ENCODE data around the gene ACTN1. TPM values are rescaled to one million over a fixed set of nuclear protein-coding genes. Genes with fewer than 3 reads are reported as not detected.

The ACTN1 gene
- total and polyA plus RNA-seq, 2 of the 8 experiments (the other 6 are each of a cell fraction or from before 2014, with no cell fraction given) = 236 to 262 TPM

GRCh38 chr14:68890173-68890931 is 88.8 kb downstream of the ACTN1 start:
- H3K18ac ChIP-seq (ENCODE audit: extremely low read depth, low read length) = no peak overlapping the region
- H3K4ac ChIP-seq (replicated peaks; ENCODE audit: insufficient read length, low read depth, low read length) = no peak overlapping the region
- no peak overlapping the region for H3K4me2 ChIP-seq (ENCODE audit: insufficient read depth in 1 of 2, low read depth in 2 of 2, low read length in 2 of 2)
- no peak for DNase-seq (ENCODE audit: low read depth in 1 of 2, low spot score in 2 of 2)
- H3K27ac ChIP-seq (ENCODE audit: low read depth, low read length) = no peak overlapping the region
- H2BK20ac ChIP-seq (ENCODE audit: low read length) = no peak overlapping the region
- H3K14ac ChIP-seq (ENCODE audit: insufficient read length) = no peak overlapping the region
- H2BK15ac ChIP-seq (ENCODE audit: low read length) = no peak overlapping the region
- H4K91ac ChIP-seq (replicated peaks; ENCODE audit: insufficient read length, low read length) = no peak overlapping the region
- H3K79me1 ChIP-seq (ENCODE audit: low read depth, low read length) = peaks cover 4% of the 10 kb centered on the region; the same call in 1 of the 2 replicates
- H4K8ac ChIP-seq (ENCODE audit: extremely low read depth, insufficient read depth, low read length) = peak overlapping the region; percentile 20; the same call in 1 of the 2 replicates
- H2BK5ac ChIP-seq (ENCODE audit: low read depth, low read length) = no peak overlapping the region
- no peak overlapping the region for H3K23ac ChIP-seq (ENCODE audit: insufficient read length)
- H2BK12ac ChIP-seq (ENCODE audit: low read depth, low read length) = no peak overlapping the region
- H3K27me3 ChIP-seq (replicated peaks in 1 of 4; ENCODE audit: control insufficient read depth in 3 of 4, extremely low read depth in 1 of 4, insufficient read depth in 3 of 4, low read length in 3 of 4) = no peaks in the 10 kb centered on the region
- FAIRE-seq = no peak
- H3K4me1 ChIP-seq (replicated peaks in 1 of 4; ENCODE audit: control insufficient read depth in 3 of 4, insufficient read depth in 4 of 4, low read length in 3 of 4) = no peaks in the 10 kb centered on the region
- no peaks in the 10 kb centered on the region for H3K23me2 ChIP-seq (ENCODE audit: low read depth, low read length)
- no peak overlapping the region for H3K9ac ChIP-seq (replicated peaks in 1 of 4; ENCODE audit: extremely low read depth in 1 of 4, low read depth in 3 of 4, low read length in 3 of 4)
- H3K4me3 ChIP-seq (ENCODE audit: extremely low read depth in 1 of 4, insufficient read depth in 2 of 4, low read depth in 3 of 4, low read length in 4 of 4) = no peak overlapping the region
- peaks cover 0 to 6% of the 10 kb centered on the region in 2 experiments for H4K20me1 ChIP-seq (replicated peaks in 1 of 2; ENCODE audit: control insufficient read depth in 1 of 2, insufficient read depth in 2 of 2, low read length in 2 of 2)
- H2BK120ac ChIP-seq (replicated peaks; ENCODE audit: low read depth, low read length) = no peak overlapping the region
- ChIA-PET POLR2A (ENCODE audit: partially characterized antibody) (interaction anchor here (1.2 to 1.4 kb wide), 3 partner anchors 9 to 18 kb away, joined by 3 to 4 read pairs (median 3); no protein-coding TSS in a partner anchor), CTCF (ENCODE audit: partially characterized antibody) (interaction anchor here (1.6 to 2.4 kb wide), 5 partner anchors 11 to 217 kb away, joined by 4 to 9 read pairs (median 4); no protein-coding TSS in a partner anchor)
- no peak overlapping the region for H3K56ac ChIP-seq (replicated peaks; ENCODE audit: insufficient read length, low read depth, low read length)
- H2AFZ ChIP-seq (ENCODE audit: low read length) = no peak overlapping the region
- no peaks in the 10 kb centered on the region for H3K9me3 ChIP-seq (ENCODE audit: insufficient read depth in 2 of 2, low read depth in 1 of 2, low read length in 1 of 2)
- 88% methylated on average over 9 of the region's 9 CpGs; no CpG with 5 or more reads in 1 of the 2 experiments for WGBS, 2 experiments (ENCODE audit: extremely low coverage in 1 of 2, insufficient coverage in 1 of 2, insufficient read length in 1 of 2, insufficient replicate concordance in 2 of 2, low coverage in 1 of 2, low lambda C conversion rate in 2 of 2, missing lambda C conversion rate in 1 of 2)
- no peaks in the 10 kb centered on the region for H3K79me2 ChIP-seq (ENCODE audit: control insufficient read depth in 1 of 2, insufficient read depth in 2 of 2, low read length in 2 of 2)
- TF ChIP-seq NANOG (IDR thresholded peaks at IDR 0.05; ENCODE audit: insufficient read depth, low read depth, low read length, poor library complexity, severe bottlenecking) (no peak), SUZ12 (IDR thresholded peaks at IDR 0.05; ENCODE audit: low read length) (no peak), RBBP5 (IDR thresholded peaks at IDR 0.05; ENCODE audit: borderline replicate concordance, low read depth, low read length) (no peak), KDM4A (IDR thresholded peaks at IDR 0.05; ENCODE audit: low read depth, low read length, severe bottlenecking) (no peak), ATF3 (IDR thresholded peaks at IDR 0.05; ENCODE audit: insufficient read depth, low read depth, low read length) (no peak)
- no peak overlapping the region for H2AK5ac ChIP-seq (ENCODE audit: low read depth, low read length)
- peaks cover 24 to 78% (median 59%) of the 10 kb centered on the region in 4 experiments for H3K36me3 ChIP-seq (ENCODE audit: control insufficient read depth in 2 of 4, insufficient read depth in 4 of 4, low read length in 3 of 4)
- no peak overlapping the region for H4K5ac ChIP-seq (ENCODE audit: insufficient read length, low read depth, low read length)

Measured in H1 (cell line).